ENCODE measurements around the gene PGAP1.
"Not testable (repeated sequence)": the region's sequence is repeated elsewhere in the genome, so short reads cannot be mapped to it uniquely, and the experiment has no call there.

PGAP1 gene

GRCh38 chr2:196951973-196952372 is 25.5 kb upstream of the PGAP1 start:
- no peak for DNase-seq (ENCODE audit: low spot score)

- DNase-seq (ENCODE audit: low spot score), result no peak
Observed at GRCh38 chr2:196949116-196949515, 22.6 kb upstream of the PGAP1 start.

DNA sequence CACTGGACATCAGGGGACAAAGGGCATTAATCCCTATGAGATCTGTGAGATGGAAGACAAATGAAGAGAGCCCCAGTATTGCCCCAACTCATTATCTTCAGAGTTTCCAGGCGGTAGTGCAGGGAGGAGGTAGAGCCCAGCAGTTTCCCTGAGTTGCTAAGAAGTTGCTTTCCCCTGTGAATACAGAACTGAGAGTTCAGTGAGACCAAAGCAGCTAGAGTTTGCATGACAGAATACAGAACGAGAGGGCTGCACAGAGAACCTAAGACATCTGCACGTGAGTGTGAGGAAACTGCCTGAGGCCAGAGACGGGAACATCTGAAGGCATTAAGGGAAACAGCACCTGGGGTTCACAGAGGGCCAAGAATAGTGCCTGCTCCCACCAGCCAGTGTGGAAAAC is 18.1 kb upstream of the PGAP1 start:
- no peak for DNase-seq (ENCODE audit: low spot score)

GRCh38 chr2:196941398-196942078 is 15.0 kb upstream of the PGAP1 start:
- DNase-seq (ENCODE audit: low spot score), result no peak

DNA sequence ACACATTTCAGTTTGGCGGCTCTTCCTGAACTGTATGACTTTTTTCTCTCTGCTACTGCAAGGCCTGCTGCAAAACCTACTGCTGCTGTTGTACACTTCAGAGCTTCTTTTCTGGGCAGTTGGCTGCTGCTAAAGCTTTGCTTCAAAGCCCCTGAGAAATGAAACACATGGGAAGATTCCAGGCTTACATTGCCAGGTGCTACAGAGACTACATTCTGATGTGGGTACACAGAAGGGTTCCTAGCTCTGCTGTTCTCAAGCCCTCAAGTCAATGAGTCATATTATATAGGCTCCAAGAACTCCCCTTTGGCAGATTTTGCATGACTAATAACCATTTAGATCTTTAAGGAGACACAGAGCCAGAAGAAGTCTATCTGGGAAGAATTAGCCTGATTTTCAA is 12.9 kb upstream of the PGAP1 start:
- no peak for DNase-seq (ENCODE audit: low spot score)

- no peak for DNase-seq (ENCODE audit: low spot score)
Observed at GRCh38 chr2:196935432-196935831, 8.9 kb upstream of the PGAP1 start.

DNA sequence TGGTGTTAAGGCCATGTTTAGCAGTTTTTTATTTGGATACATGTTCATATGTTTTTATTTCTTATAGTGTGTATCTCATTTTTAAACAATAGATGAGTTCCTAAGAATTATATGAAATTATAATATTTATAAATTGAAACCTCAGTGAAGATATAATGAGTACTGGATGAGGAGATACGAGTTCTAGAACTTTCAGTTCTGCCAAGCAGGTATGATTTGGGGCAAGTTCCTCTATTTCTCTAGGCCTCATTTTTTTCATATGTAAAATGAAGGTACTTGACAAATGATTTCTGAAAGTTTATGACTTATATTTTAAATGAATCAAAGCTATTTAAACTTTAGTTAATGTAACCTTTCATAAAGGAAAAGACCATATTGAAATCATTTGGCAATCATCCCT is 8.2 kb upstream of the PGAP1 start:
- DNase-seq (ENCODE audit: low spot score), result no peak

DNA sequence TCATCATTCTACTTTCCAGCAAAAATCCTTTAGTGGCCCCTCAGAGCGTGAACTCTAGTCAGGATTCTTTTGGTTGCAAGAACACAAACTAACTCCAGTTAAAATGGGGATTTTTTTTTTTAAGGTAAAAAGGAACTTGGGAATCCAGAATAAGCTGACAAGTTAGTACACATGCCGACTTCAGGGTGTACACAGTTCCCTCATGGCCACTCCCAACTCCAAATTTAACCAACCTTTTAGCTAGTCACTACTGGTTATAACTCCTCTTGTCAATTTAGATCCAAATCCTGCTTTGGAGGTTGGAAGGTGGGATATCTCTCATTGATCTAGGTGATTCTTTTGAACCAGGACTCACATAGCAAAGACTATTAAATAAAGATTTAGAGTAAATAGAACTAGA is 5.0 kb upstream of the PGAP1 start:
- no peak for DNase-seq (ENCODE audit: low spot score)

- no peak for DNase-seq (ENCODE audit: low spot score)
Observed at GRCh38 chr2:196927376-196928225, 1.1 kb upstream of the PGAP1 start.

- DNase-seq (ENCODE audit: low spot score), result no peak
Observed at GRCh38 chr2:196925768-196926561, 542 bp downstream of the PGAP1 start.

DNA sequence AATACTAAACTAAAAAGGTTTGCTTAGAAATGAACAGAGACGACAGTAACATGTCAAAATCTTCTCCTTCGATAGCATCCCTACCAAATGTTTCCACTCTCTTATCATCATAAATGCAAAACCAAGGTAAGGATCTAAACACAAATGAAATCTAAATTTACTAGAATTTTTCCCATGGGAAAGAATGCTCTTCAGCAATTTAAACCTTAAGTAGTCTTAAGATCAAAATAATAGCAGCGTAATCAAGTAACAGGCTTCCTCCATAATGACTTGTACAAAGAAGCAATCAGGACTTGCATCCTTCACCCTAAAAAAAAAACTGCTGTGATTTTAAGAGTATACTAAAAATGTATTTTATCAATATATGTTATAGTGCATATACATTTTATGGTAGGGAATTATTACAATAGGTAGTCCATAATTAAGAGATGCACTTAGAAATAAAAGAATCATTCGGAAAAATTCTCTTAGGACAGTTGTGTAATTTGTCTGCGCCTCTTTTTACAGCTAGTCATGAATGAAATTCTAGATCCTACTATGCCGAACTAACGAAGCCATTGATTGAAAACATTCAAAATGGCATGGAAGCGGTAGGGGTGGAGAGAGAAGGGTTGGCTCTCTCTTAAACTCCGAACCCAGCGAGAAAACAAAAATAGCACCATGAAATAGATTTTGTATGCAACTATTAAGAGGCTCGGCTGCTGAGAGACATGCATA is 1.3 kb downstream of the PGAP1 start:
- DNase-seq (ENCODE audit: low spot score), result no peak

GRCh38 chr2:196924051-196924450 is 2.5 kb downstream of the PGAP1 start:
- no peak for DNase-seq (ENCODE audit: low spot score)

- DNase-seq (ENCODE audit: low spot score), result no peak
Observed at GRCh38 chr2:196918927-196919326, 7.6 kb downstream of the PGAP1 start.

- DNase-seq (ENCODE audit: low spot score), result no peak
Observed at GRCh38 chr2:196917802-196918201, 8.7 kb downstream of the PGAP1 start.

DNA sequence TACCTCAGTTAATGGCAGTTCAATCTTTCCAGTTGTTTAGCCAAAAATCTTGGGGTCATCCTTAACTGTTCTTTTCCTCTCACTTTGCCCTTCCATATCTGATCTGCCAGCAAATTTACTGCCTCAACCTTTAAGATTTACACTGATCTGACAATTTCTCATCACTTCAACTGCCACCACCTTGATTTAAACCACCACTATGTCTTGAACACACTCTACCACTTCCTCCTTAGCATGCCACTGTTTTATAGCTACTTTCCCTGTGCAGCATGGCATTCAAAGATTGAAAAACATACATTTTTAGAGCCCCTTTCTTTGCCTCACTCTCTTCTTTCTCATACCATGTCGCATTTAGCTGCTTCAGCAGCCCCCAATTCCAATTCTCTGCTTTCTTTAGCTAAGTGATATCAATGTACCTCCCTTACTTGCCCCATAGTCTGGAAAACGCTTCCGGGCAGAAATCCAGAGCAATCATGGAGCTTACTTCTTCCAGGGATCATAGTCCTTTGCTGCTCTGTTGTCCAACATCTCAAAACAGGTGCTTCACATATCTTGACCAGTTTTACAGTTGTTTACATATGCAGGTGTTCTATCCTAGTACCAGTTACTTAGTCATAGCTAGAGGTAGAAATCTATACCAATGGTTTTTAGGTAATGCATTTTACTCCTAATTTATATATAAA is 10.9 kb downstream of the PGAP1 start:
- no peak for DNase-seq (ENCODE audit: low spot score)

- no peak for DNase-seq (ENCODE audit: low spot score)
Observed at GRCh38 chr2:196914867-196915460, 11.5 kb downstream of the PGAP1 start.

DNA sequence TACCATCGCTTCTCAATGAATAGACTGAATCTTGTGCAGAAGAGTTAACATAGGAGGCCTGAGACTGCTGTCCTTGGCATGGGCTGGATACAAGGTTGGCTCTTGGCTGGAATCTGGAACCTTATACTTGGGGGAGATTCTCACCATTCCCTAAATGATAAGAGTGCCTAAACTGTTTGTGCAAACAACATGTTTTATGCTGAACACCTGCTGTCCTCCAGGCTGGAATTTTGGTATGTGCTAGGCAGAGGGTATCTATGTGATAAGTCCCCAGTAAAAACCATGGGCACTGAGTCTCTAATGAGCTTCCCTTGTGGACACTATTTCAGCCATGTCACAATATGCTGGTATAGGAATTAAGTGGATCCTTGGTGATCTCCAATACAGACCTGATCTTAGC is 12.8 kb downstream of the PGAP1 start:
- DNase-seq (ENCODE audit: low spot score), result no peak

DNA sequence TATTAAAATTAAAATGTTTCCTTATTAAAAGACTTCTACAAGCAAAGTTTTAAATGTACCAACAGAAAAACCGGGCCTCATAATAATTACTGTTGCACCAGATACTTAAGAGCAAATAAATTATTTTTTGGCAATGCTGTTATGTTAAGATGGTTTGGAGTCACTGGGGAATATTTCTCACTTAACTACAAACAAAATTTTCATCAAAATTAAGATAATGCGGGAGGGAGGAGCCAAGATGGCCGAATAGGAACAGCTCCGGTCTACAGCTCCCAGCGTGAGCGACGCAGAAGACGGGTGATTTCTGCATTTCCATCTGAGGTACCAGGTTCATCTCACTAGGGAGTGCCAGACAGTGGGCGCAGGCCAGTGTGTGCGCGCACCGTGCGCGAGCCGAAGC is 21.1 kb downstream of the PGAP1 start:
- DNase-seq (ENCODE audit: low spot score), result not testable (repeated sequence)

- DNase-seq (ENCODE audit: low spot score), result no peak
Observed at GRCh38 chr2:196902828-196903227, 23.7 kb downstream of the PGAP1 start.

DNA sequence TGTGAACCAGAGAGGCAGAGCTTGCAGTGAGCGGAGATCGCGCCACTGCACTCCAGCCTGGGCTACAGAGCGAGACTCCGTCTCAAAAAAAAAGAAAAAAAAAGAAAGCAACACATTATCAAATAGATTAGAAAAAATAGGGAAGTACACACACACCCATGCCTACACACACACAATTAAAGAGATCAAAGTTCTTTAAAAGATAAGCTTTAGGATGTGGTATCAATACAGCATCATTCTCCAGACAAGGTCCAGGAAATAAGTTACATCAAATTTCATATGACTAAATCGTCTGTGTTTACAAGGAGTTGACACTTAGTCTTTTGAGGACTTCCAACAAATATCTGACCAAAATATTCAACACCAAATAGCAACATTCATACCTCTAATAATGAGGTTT is 25.7 kb downstream of the PGAP1 start:
- no peak for DNase-seq (ENCODE audit: low spot score)

DNA sequence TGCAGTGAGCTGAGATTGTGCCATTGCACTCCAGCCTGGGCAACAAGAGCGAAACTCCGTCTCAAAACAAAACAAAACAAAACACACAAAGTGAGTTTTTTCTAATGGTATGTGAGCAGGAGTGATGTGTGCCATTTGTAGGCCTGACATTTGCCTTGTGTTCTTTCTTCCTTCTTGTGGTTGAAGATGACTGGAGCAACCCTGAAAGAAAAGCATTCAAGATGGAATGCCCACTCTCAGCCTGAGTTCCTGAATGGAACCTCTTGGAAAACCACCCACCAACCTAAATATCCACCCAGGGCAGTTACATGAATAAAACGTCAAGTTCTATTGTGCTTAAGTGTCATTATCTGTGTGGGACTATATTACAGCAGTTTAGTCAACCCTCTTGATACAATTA is 26.5 kb downstream of the PGAP1 start:
- no peak for DNase-seq (ENCODE audit: low spot score)
